HG02763 (cell line): Measurements from ENCODE around the gene CAMK1D.

ENCODE experiments used
- ATAC-seq: cut with Tn5 transposase; IDR thresholded peaks from one replicate; pipeline ENCODE4 v1.9.1; 2021; ENCODE audit warnings: mild to moderate bottlenecking, moderate library complexity; ENCODE audit not compliant: unreplicated experiment

CAMK1D gene

DNA sequence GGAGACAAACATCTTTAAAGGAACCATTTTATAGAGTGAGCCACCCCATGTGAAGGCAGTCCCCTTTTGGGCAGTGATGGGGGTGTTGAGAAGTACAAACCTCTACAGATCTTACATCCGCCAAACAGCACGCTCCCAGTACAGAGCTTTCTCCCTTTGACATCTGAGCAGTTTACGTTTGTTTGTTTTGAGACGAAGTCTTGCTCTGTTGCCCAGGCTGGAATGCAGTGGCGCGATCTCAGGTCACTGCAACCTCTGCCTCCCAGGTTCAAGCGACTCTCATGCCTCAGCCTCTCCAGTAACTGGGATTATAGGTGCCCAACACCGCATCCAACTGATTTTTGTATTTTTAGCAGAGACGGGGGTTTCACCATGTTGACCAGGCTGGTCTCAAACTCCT, 523.2 kb downstream of the CAMK1D start:
- no peak for ATAC-seq

DNA sequence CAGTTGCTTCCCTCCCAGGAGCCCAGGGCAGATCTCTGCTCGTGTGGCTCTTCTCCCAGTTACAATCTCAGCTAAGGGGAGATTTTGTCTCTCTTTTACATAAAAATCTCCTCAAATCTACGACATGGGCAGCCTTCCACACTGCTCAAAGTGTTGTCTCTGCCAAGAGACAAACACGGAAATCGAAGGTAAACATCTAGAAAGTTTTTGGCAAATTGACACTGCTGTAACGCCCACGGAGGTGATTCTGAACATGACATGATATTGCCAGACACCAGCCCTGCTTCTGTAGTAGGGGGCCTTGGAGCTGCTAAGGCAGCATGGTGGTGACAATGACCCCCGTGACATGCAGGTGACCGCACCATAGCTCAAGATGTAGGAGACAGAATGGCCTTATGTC, 523.8 kb downstream of the CAMK1D start:
- no peak for ATAC-seq

DNA sequence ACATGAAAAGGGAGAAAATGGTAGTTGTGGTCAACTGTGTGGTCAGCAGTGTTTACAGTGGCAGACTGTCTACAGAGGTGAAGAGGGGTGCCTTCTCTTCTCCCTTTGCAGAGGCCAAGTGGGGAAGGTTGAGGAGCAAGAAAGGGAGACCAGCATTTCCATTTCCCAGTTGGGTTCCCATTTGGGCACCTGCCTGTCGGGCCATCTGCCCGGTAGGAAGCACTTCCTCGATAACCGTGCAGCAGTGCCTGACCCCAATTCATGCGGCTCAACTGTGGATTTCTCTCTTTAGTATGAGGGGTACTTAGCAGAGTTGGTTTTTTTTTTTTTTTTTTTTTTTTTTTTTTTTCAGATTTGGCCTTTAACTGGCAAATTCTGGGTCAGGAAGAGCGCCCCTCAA, 525.2 kb downstream of the CAMK1D start:
- ATAC-seq, result no peak

DNA sequence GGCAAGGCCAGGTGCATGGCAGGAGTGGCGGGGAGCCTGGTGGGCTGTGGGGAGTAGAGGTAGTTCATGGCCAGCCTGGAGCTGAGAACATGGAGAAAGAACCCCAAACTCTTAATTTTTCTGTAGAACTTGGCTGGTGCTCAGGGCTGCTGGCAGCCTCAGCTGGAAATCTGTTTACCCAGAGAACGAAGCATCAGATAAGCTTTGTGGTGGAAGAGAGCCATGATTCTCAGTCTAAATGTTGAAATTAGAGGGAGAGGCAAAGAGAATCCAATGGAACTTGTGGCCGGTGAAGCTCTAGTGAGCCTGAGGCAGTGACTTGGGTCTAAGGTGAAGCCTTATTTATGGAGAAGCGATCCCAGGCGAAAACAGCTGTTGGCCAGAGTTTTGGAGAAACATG, 525.8 kb downstream of the CAMK1D start:
- ATAC-seq, result no peak

DNA sequence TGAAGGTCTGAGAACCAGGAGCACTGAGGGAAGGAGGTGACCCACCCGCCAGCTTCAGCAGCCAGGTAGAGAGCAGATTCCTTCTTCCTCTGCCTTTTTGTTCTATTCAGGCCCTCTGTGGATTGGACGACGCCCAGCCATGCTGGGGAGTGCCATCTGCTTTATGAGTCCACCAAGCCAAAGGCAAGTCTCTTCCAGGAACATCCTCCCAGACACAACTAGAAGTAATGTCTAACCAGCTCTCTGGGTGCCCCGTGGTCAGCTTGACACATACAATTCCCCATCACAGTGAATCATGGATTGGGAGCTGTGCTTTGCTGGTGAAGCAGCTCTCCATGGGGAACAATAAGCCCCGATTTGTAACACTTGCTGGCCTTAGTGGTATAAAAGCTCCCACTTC, 526.9 kb downstream of the CAMK1D start:
- ATAC-seq, result no peak

DNA sequence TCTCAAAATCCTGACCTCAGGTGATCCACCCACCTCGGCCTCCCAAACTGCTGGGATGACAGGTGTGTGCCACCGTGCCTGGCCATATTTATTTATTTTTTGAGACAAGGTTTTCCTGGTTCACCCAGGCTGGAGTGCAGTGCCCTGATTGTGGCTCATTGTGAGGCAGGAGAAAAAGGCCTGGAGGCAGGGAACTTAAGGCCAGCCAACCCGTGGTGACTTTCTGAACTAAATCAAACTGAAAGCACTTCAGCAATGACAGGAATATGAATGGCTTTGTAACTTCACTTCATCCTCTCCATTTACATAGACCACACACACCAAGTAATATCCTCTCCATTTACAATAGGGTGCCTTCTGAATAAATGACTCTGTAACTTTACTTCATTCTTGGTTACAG, 527.8 kb downstream of the CAMK1D start:
- ATAC-seq, result no peak

DNA sequence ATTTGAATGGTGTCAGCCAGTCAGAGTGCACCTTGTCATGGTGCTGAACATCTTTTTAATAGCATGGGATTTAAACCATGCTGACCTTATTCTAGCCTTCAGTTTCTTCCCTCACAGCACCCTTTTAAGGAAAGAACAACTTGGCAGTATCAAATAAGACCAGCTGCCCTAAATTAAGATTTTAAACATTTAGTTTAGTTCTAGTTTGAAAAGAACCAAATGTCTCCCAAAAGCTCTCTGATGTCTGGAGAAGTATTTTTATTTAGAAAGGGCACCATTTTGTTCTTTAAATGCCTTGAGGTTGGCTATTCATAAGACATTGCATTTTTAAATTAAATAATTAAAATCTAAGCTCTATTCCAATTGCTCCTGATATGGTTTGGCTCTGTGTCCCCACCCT, 531.1 kb downstream of the CAMK1D start:
- no peak for ATAC-seq

DNA sequence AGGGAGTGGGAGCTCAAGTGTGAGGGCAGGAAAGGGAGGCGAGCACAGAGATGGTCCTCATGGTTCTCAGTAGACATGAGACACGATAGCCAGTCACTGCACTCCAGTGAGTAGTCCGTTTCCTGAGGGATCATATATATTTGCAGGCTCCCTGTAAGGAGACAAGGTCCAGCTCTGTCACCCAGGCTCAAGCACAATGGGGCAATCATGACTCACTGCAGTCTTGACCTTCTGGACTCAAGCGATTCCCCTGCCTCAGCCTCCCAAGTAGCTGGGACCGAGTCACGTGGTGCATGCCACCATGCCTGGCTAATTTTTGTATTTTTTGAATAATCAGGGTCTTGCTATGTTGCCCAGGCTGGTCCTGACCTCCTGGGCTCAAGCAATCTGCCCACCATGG, 535.5 kb downstream of the CAMK1D start:
- ATAC-seq, result no peak
